Stimulated activated CD8-positive, alpha-beta memory T cell treated with anti-CD3 and anti-CD28 coated beads, Interleukin-7, amount 100 ng/mL, for 48 hours (primary cell): ENCODE results near the gene C11orf91.
"Not testable (repeated sequence)": the region's sequence is repeated elsewhere in the genome, so short reads cannot be mapped to it uniquely, and the experiment has no call there.

Experiments
- DNase-seq, 2 donors: peaks; one replicate each; pipeline ENCODE4 v3.0.0-alpha.2; 2020; ENCODE audit warnings: low read depth in 1 of 2; ENCODE audit errors: extremely low read depth in 1 of 2

Gene C11orf91

DNA sequence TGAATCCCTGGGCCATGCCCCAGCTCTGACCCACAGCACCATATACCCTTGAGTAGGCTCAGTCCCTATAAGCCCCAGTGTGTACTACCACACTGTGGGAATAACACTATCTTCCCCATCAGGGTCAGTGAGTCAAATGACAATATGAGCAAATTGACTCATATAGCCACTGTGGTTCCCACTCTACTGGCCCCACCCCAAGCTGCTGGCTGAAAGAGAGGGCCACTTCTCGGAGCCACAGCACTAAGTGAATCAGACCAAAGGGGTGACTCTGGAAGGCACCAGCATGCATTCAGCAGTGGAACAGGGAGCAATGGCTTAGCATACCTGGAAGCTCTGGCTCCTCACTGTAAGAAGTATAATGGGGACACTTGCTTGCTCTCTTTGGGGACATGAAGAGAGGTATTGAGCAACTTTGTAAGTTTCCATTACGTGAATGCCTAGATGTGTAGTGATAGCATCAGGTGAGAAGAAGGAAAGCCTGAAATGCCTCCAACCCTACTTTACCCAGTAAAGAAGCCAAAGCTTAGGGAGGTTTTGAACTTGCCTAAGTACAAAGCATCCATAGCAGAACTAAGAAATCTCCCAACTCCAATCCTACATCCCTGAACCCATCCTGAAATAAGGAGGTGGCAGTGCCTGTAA lies 22.1 kb upstream of the C11orf91 start:
- DNase-seq = peak in 1 of 2 donors; percentile 75

DNA sequence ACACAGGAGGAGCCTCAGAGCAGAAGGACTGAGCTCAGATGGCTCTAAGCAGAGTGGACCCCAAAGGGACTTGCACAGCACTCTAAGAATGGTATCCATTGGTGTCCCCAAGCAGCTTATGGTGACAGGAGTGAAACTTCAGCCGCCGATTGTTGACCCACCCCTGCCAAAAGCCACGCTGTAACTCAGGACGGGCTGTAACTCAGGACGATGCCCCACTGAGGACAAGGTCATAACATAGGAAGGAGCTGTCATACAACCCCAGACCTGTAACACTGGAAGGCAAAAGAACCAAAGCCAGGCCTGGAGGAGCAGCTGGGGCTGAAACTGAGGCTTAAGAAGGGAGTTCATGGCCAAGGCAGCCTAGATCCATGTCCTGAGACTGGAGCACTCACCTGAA lies 21.4 kb upstream of the C11orf91 start:
- DNase-seq = no peak

DNA sequence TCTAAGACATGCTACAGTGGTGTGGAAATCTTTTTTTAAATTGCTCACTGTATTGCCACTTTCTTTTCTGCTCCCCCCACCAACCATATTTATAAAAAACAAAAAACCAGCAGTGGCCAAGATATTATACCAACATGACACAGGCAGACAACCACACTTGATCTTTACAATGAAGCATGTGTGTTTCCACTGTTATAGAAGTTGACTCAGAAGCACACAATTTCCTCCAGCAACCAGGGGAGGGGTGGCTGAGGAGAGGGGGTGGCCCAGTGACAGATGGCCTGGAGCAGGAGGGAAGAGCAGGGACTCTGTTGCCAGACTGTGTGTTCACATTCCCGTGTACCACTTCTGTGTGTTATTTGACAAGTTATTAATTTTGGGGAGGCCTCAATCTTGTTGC lies 20.8 kb upstream of the C11orf91 start:
- no peak for DNase-seq

DNA sequence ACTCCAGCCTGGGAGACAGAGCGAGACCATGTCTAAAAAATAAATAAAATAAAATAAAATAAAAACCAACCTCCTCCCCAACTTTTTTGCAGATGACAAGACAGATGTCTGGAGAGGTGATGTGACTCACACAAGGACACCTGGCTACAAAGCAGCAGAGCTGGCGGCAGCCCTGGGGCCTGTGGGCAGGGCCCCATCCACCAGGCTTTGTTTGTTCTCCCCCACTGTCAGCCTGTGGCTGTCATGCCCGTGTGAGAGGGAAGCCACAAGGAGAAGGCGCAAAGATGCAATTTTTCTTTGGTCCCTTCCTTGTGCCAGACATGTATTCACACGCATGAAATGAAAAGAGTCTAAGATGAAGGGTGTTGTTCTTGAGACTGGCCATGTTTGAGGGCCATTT lies 19.0 kb upstream of the C11orf91 start:
- DNase-seq = no peak

DNA sequence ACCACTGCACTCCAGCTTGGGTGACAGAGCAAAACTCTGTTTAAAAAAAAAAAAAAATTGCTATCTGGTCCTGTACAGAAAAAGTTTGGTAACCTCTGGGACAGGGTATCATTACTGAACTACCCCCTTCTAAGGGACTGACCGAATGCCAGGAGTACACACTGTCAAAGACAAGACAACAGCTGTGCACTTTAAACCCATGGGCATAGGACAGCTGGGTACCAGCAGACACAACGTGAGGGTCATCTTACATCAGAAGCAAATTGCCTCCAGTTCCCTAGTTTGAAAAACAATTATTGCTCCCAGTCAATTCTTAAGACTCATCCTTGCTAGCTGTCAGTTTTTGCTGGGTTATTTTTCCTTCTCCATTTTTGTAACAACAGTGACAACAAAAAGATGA lies 17.8 kb upstream of the C11orf91 start:
- DNase-seq = no peak

DNA sequence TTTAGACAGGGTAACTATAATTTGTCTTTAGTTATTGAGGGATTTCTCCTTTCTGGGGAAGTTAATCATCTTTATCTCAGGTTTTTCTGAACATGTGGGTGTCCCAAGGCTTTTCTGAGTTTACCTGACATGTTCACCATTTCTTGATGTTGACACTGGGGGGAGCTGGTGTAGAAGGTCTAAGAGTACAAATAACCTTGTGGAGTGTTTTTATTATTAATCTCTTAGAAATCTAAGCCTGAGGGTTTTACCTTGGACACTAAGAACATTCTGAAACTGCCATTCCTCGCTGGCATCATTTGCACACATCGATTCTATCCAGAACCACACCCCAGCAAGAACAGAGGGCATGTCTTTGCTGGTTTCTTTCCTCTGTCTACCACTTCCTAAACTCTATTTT lies 15.6 kb upstream of the C11orf91 start:
- no peak for DNase-seq

DNA sequence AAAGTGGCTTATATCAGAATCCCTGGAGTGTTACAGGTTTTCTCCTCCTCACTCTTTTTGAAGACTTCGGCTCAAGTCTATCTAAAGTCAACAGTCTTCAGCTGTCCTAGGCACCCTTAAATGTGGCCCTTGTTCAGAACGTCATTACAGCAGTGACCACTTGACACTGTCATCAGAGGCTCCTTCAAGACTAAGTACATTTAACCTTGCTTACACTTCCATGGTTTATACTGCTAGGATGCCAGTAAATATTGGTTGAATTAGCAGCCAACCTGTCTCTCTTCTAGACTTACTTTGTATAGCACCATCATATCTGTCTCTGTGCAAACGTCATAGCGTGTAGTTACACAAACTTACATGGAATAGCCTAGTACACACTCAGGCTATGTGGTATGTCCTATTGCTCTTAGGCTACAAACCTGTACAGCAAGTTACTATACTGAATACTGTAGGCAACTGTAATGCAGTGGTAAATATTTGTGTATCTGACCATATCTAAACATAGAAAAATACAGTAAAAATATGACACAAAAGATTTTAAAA lies 13.3 kb upstream of the C11orf91 start:
- DNase-seq = no peak

DNA sequence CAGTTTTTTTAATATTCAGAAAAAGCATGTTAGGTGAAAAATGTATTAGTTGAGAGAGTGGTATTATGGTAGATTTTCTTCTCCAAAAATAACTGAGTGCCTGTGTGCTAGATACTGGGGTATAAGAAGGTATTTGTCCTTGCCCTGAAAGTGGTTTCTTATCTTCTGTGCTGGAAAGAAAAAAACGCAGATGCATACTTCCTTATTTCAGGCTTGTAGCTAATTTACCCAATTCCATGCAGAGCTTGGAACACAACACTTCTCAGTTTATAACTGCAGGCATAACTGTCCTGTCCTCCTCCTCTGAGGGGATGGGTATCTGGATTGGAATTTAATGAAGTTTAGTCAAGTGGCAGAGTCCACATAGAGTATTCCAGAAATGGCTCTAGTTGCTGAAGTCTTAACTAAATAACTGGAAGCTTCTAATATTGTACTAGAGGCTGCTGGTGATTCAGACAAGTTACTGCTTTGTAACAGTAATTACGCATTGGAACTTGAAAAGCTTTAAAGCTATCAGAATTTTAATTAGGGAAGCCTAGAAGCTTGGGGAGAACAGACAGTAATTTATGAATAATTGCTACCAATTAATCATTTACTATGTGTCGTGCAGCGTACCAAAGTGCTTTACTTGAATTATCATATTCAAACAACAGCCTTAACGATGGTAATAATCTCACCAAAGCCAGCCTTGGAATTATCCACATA lies 12.7 kb upstream of the C11orf91 start:
- no peak for DNase-seq

DNA sequence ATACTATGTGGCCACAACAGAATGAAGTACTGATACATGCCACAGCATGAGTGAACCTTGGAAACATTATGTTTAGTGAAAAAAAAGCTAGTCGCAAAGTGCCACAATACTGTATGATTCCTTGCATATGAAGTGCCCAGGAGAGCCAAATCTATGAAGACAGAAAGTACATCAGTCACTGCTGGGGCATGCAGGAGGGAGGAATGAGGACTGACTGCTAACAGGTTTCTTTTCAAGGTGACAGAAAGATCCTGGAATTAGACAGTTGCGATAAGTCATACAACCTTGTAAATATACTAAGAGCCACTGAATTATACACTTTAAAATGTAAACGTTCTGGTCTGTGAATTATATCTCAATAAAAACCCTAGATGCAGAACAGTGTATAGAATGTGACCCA lies 11.8 kb upstream of the C11orf91 start:
- no peak for DNase-seq

DNA sequence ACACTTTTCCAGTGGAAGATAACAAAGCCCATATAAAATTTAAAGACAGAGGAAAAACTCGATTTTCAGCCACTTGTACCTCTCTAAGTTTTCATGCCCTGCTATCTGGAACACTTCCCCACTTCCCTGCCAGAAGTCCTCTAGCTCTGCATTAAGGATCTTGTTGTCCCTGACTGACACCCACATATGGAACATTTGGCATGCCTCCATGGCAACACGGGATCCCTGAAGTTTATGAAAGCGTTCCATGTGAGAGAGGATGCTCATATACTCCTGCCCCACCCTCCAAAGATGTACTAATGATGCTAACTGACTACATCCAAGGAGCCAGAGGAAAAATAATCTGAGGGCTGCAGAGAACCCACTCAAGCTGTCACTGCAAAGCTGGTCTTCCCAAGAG lies 8.8 kb upstream of the C11orf91 start:
- no peak for DNase-seq

DNA sequence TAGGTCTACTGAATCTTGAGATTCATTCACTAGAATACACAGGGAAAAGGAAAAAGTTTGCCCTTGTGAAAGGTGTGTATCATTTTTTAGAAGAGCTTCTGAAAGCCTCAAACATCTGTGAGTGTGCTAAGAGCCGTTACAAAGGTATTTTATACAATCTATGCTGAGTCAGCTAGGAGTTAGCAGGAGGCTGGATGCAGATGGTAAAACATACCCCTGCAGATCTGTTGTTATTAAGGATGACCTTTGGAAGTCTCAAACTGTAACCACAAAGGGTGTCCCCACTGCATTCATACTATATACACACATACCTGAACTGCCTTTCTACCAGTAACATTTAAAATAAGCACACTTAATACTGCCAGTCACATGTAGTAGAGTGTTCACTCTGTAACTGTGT lies 8.4 kb upstream of the C11orf91 start:
- no peak for DNase-seq

DNA sequence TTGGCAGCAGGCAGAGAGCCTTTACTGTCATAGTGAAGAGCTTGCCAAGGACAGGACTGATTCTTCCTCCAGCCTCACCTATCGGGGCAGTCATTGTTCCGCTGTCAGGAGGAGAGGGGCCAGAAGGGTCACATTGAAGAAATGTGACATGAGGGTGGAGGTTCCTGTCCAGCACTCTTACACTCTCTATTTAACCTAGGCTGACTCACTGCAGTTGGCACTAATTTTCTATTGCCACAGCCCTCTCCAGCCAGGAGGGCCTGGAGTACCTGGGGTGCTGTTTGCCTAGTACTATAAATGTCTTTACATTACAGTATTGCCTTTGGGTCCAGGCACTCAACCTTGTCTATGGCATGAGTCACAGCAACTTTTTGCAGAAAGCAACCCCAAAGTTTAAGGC lies 7.2 kb upstream of the C11orf91 start:
- not testable (repeated sequence) for DNase-seq

DNA sequence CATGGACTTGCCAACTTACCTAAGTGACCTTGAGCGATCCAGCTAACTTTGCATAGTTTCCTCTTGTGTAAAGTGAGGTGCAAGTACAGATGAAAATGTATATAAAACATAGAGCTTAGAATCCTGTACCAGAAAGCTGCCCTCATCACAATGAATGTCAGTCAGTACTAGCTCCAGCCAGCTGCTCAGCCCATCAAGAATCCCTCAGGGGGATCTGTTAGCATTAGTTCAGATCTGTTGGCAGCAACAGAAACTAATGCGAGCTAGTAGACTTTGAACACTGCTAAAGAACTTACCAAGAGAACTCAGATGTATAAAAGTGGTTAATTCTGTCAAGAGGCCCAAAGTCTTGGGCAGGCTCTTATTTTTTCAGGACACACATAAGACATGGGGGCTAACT lies 6.3 kb upstream of the C11orf91 start:
- no peak for DNase-seq

DNA sequence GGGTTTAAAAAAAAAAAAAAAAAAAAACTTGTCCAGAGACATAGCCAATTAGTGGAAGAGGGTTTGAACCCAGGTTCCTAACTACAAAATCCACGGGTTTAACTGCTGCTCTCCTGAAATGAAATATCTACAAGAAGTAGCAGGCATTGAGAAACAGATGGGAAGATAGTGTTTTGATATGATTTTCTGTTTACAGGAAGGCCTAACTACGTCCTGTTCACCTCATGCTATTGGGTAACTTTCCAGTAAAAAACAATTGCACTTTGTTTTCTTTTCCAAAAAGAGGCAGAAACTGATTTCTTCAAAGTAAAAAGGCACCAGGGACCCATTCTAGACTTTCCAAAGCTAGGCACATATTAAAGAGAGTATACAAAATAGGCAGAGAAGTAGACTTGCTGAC lies 5.9 kb upstream of the C11orf91 start:
- no peak for DNase-seq

DNA sequence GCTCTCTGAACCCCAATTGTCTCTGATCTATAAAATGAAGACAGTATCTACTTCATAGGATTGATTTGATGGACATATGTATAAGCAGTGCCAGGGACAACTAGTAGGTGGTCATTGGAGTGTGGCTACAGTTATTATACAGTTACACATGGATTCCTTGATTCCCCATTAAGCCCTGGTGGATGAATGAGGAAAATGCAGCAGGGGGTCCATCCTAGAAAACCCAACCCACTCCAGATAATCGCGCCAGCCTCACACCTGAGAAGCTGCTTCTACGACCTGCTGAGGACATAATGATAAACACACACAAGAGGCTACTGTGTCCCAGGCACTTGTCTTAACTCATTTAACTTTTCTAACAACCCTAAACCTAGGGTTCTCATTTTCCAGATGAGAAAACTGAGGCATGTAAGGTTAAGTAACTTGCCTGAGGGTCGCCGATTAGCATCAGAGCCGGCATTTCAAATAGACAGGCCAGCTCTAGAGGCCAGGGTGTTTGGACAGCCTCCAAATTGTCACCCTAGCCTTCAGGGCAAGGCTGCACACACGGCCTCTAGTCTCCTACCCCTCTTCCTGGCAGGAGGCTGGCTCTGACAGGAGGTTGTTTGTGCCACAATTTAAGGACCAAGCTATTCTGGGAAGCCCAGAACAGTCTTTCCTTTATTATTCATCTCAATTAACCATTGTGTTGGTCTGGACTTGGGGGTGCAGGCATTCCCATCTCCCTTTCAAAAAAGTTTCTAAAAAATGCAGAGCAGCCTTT lies 3.8 kb upstream of the C11orf91 start:
- no peak for DNase-seq

DNA sequence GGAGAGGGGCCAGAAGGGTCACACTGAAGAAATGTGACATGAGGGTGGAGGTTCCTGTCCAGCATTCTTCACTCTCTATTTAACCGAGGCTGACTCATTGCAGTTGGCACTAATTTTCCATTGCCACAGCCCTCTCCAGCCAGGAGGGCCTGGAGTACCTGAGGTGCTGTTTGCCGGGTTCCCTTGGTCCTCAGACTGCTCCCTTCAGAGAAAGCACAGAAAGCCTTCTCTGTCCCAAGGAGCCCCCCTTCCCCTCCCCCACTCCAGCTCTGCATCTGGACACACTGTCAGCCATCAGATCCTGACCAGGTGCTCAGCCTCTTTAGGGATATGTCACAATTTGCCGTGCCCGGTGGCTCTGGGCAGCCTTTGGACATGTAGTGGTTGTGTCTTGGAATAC lies 3.2 kb upstream of the C11orf91 start:
- no peak for DNase-seq

DNA sequence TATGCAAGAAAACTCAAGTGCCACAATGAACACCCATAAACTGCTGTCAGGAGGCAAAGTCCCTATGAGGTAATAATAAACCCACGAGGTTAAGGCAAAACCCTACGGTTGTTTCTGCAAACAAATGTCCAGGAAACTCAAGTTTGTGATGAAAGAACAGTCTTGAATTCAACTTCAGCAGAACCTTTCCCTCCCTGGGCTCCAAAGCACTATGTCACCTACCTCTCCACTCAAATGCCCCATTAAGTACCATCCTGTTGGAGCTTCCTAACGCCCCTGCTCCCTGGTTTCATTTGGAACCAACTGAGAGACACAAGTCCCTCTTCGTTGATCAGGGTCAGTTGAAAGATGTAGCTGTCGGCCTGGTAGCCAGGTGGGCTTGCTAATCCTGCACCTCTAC lies 2.6 kb upstream of the C11orf91 start:
- no peak for DNase-seq

DNA sequence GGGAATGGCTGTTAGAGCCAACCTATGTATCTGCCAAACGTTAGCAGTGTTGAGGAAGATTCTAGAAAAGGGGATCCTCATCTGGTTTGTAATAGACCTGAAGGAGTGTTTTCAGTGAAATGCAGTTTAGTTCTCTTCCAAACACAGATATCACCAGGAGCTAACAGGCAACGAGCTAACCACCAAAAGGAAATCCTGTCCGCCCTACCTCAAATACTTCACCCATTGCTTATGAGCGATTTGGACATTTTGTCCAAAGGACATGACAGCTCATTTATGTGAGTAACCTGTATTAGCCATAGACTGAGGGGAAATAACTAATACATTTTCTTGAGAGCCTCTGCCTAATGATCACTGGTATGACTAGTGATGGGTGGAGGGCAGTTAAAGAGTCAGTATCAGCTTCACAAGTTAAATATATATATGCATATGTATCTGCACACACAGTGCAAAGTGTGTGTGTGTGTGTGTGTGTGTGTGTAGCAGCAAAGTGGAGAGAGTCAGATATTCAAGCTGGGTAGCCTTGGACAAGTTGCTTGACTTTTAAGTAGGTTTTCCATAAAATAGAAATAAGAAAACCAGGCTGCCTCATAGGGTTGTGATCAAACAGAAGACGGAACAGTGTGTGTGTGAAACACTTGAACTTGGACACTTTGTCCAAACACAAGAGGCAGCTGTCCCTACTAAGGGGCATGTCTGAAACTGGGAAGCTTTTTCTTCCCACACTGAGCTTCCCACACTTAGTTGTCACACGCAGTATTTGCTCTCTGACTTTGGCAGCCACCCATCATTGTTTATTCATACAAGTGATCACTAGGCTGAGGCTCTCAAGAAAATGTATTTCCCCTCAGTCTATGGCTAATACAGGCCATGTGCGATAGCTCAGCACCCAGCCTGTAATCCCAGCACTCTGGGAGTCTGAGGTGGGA lies 940 bp upstream of the C11orf91 start:
- DNase-seq = no peak

DNA sequence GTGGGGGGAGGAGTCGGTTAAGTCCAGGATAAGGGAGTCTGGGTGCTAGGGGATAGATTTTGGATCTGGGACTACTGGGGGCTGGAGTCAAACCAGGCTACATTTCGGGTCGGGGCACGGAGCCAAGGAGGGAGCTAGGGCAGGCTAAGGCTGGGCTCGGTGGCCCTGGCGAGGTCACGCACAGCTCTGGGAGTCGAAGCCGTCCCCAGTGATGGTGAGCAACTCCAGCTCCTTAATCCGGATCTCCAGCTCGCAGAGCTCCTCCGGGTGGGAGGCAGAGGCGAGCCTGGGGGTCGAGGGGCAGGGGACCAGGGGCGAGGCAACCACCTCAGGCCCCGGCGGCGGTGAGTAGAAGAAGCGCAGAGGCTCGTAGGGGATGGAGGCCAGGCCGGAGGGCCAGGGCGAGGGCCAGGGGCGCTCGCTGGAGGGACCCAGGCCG lies 544 bp downstream of the C11orf91 start:
- no peak for DNase-seq

DNA sequence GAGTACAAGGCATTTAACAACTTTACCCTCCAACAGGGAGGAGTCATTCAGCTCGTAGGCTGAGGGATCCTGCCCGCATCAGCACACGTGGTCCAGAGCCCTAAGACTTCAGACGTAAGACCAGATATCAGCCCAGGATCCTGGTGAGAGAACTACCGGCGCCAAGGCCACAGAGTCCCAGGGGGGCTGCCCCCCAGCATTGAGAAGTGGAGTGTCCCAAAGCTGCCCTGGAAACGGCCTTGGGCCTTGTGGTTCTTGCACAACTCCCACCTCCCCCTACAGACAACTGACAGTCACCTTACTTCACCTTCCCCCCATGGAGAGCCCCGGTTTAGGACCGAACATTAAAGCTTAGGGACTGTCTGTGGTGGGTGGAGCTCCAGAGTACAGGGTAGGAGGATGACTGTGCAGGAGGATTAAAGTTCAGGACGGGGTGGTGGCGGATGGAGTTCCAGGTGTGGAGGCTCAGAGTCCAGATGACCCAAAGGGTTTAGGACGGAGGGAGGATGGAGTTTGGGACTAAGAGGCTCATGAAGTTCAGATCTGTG lies 1.0 kb downstream of the C11orf91 start:
- DNase-seq = no peak
